ENCODE results near the gene POLR2L. TPM values are rescaled to one million over a fixed set of nuclear protein-coding genes. Genes with fewer than 3 reads are reported as not detected.

Gene POLR2L
- total RNA-seq, 1 experiment from 2014 or later: 99.7 TPM

GRCh38 chr11:875203-875602, 32.9 kb upstream of the POLR2L start:
- Histone ChIP-seq H3K27ac (no peak overlapping the region), H3K79me2 (ENCODE audit: low read depth) (no peaks in the 10 kb centered on the region), H3K36me3 (ENCODE audit: low read depth) (no peaks in the 10 kb centered on the region), H3K4me3 (no peak overlapping the region), H3F3A (ENCODE audit: insufficient read depth, low read depth) (peaks cover 6% of the 10 kb centered on the region; the same call in 1 of the 2 replicates), H4K20me1 (ENCODE audit: insufficient read depth) (peaks cover 2% of the 10 kb centered on the region), H3K27me3 (ENCODE audit: insufficient read depth, low read depth) (no peaks in the 10 kb centered on the region), H3K9me3 (ENCODE audit: insufficient read depth, low read depth) (no peaks in the 10 kb centered on the region), H2AFZ (no peak overlapping the region), H3K4me2 (no peak overlapping the region), H3K4me1 (replicated peaks; ENCODE audit: insufficient read depth) (no peaks in the 10 kb centered on the region), H3K9me2 (ENCODE audit: insufficient read depth) (no peaks in the 10 kb centered on the region)
- ChIA-PET POLR2A (ENCODE audit: unreplicated experiment) (no interaction called here), CTCF (no interaction called here)
- no peak for TF ChIP-seq EZH2 (IDR thresholded peaks at IDR 0.05; ENCODE audit: low read depth)
- TF ChIP-seq, protein P1, sequence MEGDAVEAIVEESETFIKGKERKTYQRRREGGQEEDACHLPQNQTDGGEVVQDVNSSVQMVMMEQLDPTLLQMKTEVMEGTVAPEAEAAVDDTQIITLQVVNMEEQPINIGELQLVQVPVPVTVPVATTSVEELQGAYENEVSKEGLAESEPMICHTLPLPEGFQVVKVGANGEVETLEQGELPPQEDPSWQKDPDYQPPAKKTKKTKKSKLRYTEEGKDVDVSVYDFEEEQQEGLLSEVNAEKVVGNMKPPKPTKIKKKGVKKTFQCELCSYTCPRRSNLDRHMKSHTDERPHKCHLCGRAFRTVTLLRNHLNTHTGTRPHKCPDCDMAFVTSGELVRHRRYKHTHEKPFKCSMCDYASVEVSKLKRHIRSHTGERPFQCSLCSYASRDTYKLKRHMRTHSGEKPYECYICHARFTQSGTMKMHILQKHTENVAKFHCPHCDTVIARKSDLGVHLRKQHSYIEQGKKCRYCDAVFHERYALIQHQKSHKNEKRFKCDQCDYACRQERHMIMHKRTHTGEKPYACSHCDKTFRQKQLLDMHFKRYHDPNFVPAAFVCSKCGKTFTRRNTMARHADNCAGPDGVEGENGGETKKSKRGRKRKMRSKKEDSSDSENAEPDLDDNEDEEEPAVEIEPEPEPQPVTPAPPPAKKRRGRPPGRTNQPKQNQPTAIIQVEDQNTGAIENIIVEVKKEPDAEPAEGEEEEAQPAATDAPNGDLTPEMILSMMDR (conservative IDR thresholded peaks at IDR 0.05): no peak
- intact Hi-C loops (cut with micrococcal nuclease; ENCODE audit: unreplicated experiment): no loop called here
- no TSS peak for BruUV-seq (replicated peaks)
- DNase-seq: no peak

DNA sequence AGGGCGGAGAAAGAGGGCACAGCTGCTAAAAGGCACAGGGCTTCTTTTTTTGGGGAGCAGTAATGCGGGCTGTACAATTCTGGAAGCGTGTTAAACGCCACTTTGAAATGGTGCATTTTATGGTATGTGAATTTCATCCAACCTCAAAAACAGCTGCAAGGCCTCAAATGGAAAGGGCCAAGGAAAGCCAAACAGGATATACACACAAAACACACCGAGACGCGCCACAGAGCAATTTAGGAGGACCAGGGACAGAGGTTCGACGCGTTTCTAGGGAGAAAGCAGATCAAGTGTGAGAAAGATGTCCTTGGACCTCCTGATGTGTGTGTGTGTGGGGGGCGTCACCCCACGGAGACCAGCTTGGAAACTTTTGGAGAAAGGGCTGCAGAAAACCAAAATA, 31.4 kb upstream of the POLR2L start:
- DNase-seq: no peak
- Histone ChIP-seq H3K36me3 (ENCODE audit: low read depth) (no peaks in the 10 kb centered on the region), H3K79me2 (ENCODE audit: low read depth) (no peaks in the 10 kb centered on the region), H3K27me3 (ENCODE audit: insufficient read depth, low read depth) (no peaks in the 10 kb centered on the region), H3K4me2 (no peak overlapping the region), H4K20me1 (ENCODE audit: insufficient read depth) (peaks cover 2% of the 10 kb centered on the region), H3K9me3 (ENCODE audit: insufficient read depth, low read depth) (no peaks in the 10 kb centered on the region), H3K9me2 (ENCODE audit: insufficient read depth) (no peaks in the 10 kb centered on the region), H3F3A (ENCODE audit: insufficient read depth, low read depth) (peaks cover 6% of the 10 kb centered on the region; the same call in 1 of the 2 replicates), H3K4me1 (replicated peaks; ENCODE audit: insufficient read depth) (no peaks in the 10 kb centered on the region), H3K27ac (no peak overlapping the region), H2AFZ (no peak overlapping the region), H3K4me3 (no peak overlapping the region)
- no peak for TF ChIP-seq EZH2 (IDR thresholded peaks at IDR 0.05; ENCODE audit: low read depth)
- TF ChIP-seq, protein P1 (conservative IDR thresholded peaks at IDR 0.05): no peak
- ChIA-PET CTCF (no interaction called here), POLR2A (ENCODE audit: unreplicated experiment) (no interaction called here)
- BruUV-seq (replicated peaks): no TSS peak
- intact Hi-C loops (cut with micrococcal nuclease; ENCODE audit: unreplicated experiment): no loop called here

- Histone ChIP-seq H3K4me2 (no peak overlapping the region), H2AFZ (no peak overlapping the region), H3K36me3 (ENCODE audit: low read depth) (no peaks in the 10 kb centered on the region), H3K27me3 (ENCODE audit: insufficient read depth, low read depth) (no peaks in the 10 kb centered on the region), H3K4me3 (no peak overlapping the region), H3F3A (ENCODE audit: insufficient read depth, low read depth) (peaks cover under 1% of the 10 kb centered on the region; the same call in 1 of the 2 replicates), H3K9me2 (ENCODE audit: insufficient read depth) (no peaks in the 10 kb centered on the region), H3K27ac (no peak overlapping the region), H3K9me3 (ENCODE audit: insufficient read depth, low read depth) (no peaks in the 10 kb centered on the region), H3K79me2 (ENCODE audit: low read depth) (no peaks in the 10 kb centered on the region), H4K20me1 (ENCODE audit: insufficient read depth) (peaks cover under 1% of the 10 kb centered on the region), H3K4me1 (replicated peaks; ENCODE audit: insufficient read depth) (no peaks in the 10 kb centered on the region)
- no peak for TF ChIP-seq EZH2 (IDR thresholded peaks at IDR 0.05; ENCODE audit: low read depth)
- TF ChIP-seq, protein P1 (conservative IDR thresholded peaks at IDR 0.05): no peak
- ChIA-PET POLR2A (ENCODE audit: unreplicated experiment) (no interaction called here), CTCF (no interaction called here)
- DNase-seq: no peak
- intact Hi-C loops (cut with micrococcal nuclease; ENCODE audit: unreplicated experiment): no loop called here
- no TSS peak for BruUV-seq (replicated peaks)
Measured at GRCh38 chr11:872799-873198, 30.5 kb upstream of the POLR2L start.

Data from PC-9 (cell line).